Stimulated activated naive CD4-positive, alpha-beta T cell treated with Interleukin-2 at 50 U/mL for 16 hours (primary cell): ENCODE results near the gene DBNDD1.

Source experiments
- DNase-seq: peaks from one replicate; lab custom pipeline; 2025; lab: John Stamatoyannopoulos, UW

DBNDD1 gene

GRCh38 chr16:90035902-90036301, 16.6 kb upstream of the DBNDD1 start:
- DNase-seq, result no peak

- no peak for DNase-seq
These were observed 15.2 kb upstream of the DBNDD1 start for GRCh38 chr16:90034504-90034903.

- DNase-seq, result no peak
These were observed 14.1 kb upstream of the DBNDD1 start for GRCh38 chr16:90033387-90033786.

- no peak for DNase-seq
These were observed 13.5 kb upstream of the DBNDD1 start for GRCh38 chr16:90032674-90033331.

GRCh38 chr16:90031931-90032673, 12.8 kb upstream of the DBNDD1 start:
- DNase-seq, result no peak

GRCh38 chr16:90031186-90031930, 12.1 kb upstream of the DBNDD1 start:
- DNase-seq, result no peak

- no peak for DNase-seq
These were observed 9.7 kb upstream of the DBNDD1 start for GRCh38 chr16:90028985-90029384.

GRCh38 chr16:90027611-90028010, 8.4 kb upstream of the DBNDD1 start:
- DNase-seq, result no peak

- no peak for DNase-seq
These were observed 6.9 kb upstream of the DBNDD1 start for GRCh38 chr16:90026135-90026534.

GRCh38 chr16:90023078-90023447, 3.8 kb upstream of the DBNDD1 start:
- no peak for DNase-seq

- peak; percentile 71 for DNase-seq
These were observed 3.2 kb upstream of the DBNDD1 start for GRCh38 chr16:90022209-90023077.

- no peak for DNase-seq
These were observed 1.7 kb upstream of the DBNDD1 start for GRCh38 chr16:90020838-90021382.

GRCh38 chr16:90020260-90020837, 1.1 kb upstream of the DBNDD1 start:
- DNase-seq, result no peak

GRCh38 chr16:90019543-90020259, 445 bp upstream of the DBNDD1 start:
- DNase-seq, result peak; percentile 28

- no peak for DNase-seq
These were observed 982 bp downstream of the DBNDD1 start for GRCh38 chr16:90018297-90018651.

GRCh38 chr16:90016339-90016950, 2.8 kb downstream of the DBNDD1 start:
- no peak for DNase-seq

GRCh38 chr16:90015586-90016338, 3.5 kb downstream of the DBNDD1 start:
- no peak for DNase-seq

- no peak for DNase-seq
These were observed 6.1 kb downstream of the DBNDD1 start for GRCh38 chr16:90012991-90013745.
